ENCODE data around the gene ABHD14A. TPM values are rescaled to one million over a fixed set of nuclear protein-coding genes. Genes with fewer than 3 reads are reported as not detected.

Gene ABHD14A
- total and polyA plus RNA-seq, 2 of the 4 experiments (the other 2 are of a cell fraction) = 3.4 to 10.0 TPM

DNA sequence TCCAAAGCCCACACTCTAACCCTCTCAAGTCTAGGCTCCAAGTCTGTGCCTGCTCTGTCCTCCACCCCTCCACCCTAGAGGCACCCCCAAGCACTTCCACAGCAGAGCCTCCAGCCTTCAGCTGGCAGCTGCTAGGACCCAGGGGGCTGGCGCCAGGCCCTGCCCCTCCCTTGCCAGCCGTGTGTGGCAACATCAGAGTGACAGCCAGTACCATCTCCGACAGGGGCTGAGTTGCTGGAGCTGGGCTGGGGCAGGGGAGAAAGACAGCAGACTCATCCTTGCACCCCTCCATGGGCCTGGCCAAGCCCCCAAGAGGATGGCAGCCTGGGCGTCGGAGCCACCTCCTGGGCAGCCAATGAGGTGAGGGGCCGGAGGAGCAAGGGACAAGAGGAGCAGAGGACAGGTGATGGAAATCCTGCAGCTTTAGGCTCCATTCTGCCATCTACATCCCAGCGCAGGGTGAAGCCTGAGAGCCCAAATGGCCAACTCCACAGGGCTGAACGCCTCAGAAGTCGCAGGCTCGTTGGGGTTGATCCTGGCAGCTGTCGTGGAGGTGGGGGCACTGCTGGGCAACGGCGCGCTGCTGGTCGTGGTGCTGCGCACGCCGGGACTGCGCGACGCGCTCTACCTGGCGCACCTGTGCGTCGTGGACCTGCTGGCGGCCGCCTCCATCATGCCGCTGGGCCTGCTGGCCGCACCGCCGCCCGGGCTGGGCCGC lies 19.5 kb upstream of the ABHD14A start, which contains the start of gene GPR62:
GPR62 (plus strand) TSS at position 207 of the 718 bp plus-strand sequence; CDS start at position 479, 272 bp downstream.
- Histone ChIP-seq H3K9ac (ENCODE audit: low read depth, low read length) (no peak within 1 kb of the TSS), H3K4ac (ENCODE audit: low read depth, low read length) (no peak within 1 kb of the TSS), H3K27ac (ENCODE audit: insufficient read depth, low read length) (no peak within 1 kb of the TSS), H3K23ac (ENCODE audit: low read depth, low read length) (no peak within 1 kb of the TSS), H3K9me1 (ENCODE audit: insufficient read depth, low read length) (peaks cover 6% of the 10 kb centered on the region; the same call in 1 of the 2 replicates), H3K27me3 (ENCODE audit: control insufficient read depth, insufficient read depth, low read length) (no peaks in the 10 kb centered on the region), H4K20me1 (ENCODE audit: insufficient read depth, low read length) (peaks cover 3% of the 10 kb centered on the region; the same call in 1 of the 2 replicates), H4K91ac (ENCODE audit: insufficient read depth, low read depth, low read length) (no peak within 1 kb of the TSS; the same call in 1 of the 2 replicates), H4K5ac (ENCODE audit: low read depth, low read length) (no peak within 1 kb of the TSS), H3K4me3 (ENCODE audit: insufficient read depth, low read depth, low read length) (no peak within 1 kb of the TSS), H2BK5ac (ENCODE audit: low read depth, low read length, poor library complexity, severe bottlenecking) (no peak within 1 kb of the TSS), H4K8ac (ENCODE audit: low read depth in 2 of 2, low read length in 2 of 2) (0 out of 4 replicates have a peak within 1 kb of the TSS, but pooled peaks of 1 of the 2 experiments have one; percentile 41), H2BK120ac (ENCODE audit: low read depth, low read length) (no peak within 1 kb of the TSS), H3K36me3 (ENCODE audit: control insufficient read depth, insufficient read depth, low read length) (peaks cover 26% of the 10 kb centered on the region), H3K18ac (ENCODE audit: low read depth, low read length) (no peak within 1 kb of the TSS), H3K4me2 (ENCODE audit: low read depth, low read length) (no peak within 1 kb of the TSS), H3K9me3 (ENCODE audit: control insufficient read depth, insufficient read depth, low read length) (no peaks in the 10 kb centered on the region), H3K56ac (ENCODE audit: extremely low read depth, insufficient read depth, low read length) (no peak within 1 kb of the TSS), H2AK9ac (replicated peaks; ENCODE audit: low read depth, low read length, poor library complexity) (no peak within 1 kb of the TSS), H3K79me1 (ENCODE audit: low read depth in 1 of 2, low read length in 2 of 2) (peaks cover 0 to 4% of the 10 kb centered on the region in 2 experiments; a peak in 1 of 4 replicates), H2BK15ac (ENCODE audit: low read depth, low read length) (no peak within 1 kb of the TSS), H2BK20ac (ENCODE audit: low read depth, low read length) (no peak within 1 kb of the TSS), H2AK5ac (ENCODE audit: low read depth, low read length) (no peak within 1 kb of the TSS), H3K4me1 (ENCODE audit: control insufficient read depth, insufficient read depth, low read length) (peaks cover 9% of the 10 kb centered on the region), H2AFZ (replicated peaks; ENCODE audit: low read length, poor library complexity) (peak within 1 kb of the TSS; percentile 69), H3K14ac (replicated peaks; ENCODE audit: low read depth, low read length) (no peak within 1 kb of the TSS)
- CTCF ChIA-PET = no interaction called here
- no TSS peak for BruUV-seq (replicated peaks)
- ATAC-seq (ENCODE audit: low read depth) (no peak), DNase-seq (no peak)
- intact Hi-C loops (cut with micrococcal nuclease) = no loop called here
- dilution Hi-C loops (cut with HindIII; ENCODE audit: low sequenced_read_pairs, unreplicated experiment) = no loop called here
- 38% methylated on average over 16 of the region's 33 CpGs; no CpG with 5 or more reads in 1 of the 2 experiments for WGBS, 2 experiments (ENCODE audit: extremely low coverage in 2 of 2, insufficient read length in 1 of 2)
- in situ Hi-C loops (cut with MboI; ENCODE audit: low sequenced_read_pairs) = loop anchor here (25.0 kb wide), 1 partner anchor 1618 kb away; the partner anchor contains the start of genes RASSF1, TUSC2 and ZMYND10
- POLR2A ChIA-PET (ENCODE audit: unreplicated experiment) = no interaction called here
- TF ChIP-seq RFX5 (IDR thresholded peaks at IDR 0.05; ENCODE audit: low read depth, low read length) (no peak), POLR2A (IDR thresholded peaks at IDR 0.05; ENCODE audit: low read depth, low read length) (no peak), MXI1 (IDR thresholded peaks at IDR 0.05; ENCODE audit: borderline replicate concordance, low read depth, low read length) (no peak), SMC3 (IDR thresholded peaks at IDR 0.05; ENCODE audit: low read depth, low read length) (no peak), RCOR1 (IDR thresholded peaks at IDR 0.05; ENCODE audit: insufficient replicate concordance, low read length) (no peak), CEBPB (IDR thresholded peaks at IDR 0.05; ENCODE audit: low read depth, low read length) (no peak), MAFK (IDR thresholded peaks at IDR 0.05; ENCODE audit: low read depth, low read length) (no peak), FOS (IDR thresholded peaks at IDR 0.05; ENCODE audit: low read depth, low read length) (no peak), RAD21 (IDR thresholded peaks at IDR 0.05; ENCODE audit: low read length) (no peak), CHD1 (IDR thresholded peaks at IDR 0.05; ENCODE audit: low read depth, low read length) (no peak), BHLHE40 (IDR thresholded peaks at IDR 0.05; ENCODE audit: low read depth, low read length) (no peak), NFE2L2 (IDR thresholded peaks at IDR 0.05; ENCODE audit: low read depth, low read length) (no peak)
- TF ChIP-seq, protein P1, sequence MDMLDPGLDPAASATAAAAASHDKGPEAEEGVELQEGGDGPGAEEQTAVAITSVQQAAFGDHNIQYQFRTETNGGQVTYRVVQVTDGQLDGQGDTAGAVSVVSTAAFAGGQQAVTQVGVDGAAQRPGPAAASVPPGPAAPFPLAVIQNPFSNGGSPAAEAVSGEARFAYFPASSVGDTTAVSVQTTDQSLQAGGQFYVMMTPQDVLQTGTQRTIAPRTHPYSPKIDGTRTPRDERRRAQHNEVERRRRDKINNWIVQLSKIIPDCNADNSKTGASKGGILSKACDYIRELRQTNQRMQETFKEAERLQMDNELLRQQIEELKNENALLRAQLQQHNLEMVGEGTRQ (IDR thresholded peaks at IDR 0.05; ENCODE audit: low read depth, low read length) = no peak
- TF ChIP-seq, protein P2, sequence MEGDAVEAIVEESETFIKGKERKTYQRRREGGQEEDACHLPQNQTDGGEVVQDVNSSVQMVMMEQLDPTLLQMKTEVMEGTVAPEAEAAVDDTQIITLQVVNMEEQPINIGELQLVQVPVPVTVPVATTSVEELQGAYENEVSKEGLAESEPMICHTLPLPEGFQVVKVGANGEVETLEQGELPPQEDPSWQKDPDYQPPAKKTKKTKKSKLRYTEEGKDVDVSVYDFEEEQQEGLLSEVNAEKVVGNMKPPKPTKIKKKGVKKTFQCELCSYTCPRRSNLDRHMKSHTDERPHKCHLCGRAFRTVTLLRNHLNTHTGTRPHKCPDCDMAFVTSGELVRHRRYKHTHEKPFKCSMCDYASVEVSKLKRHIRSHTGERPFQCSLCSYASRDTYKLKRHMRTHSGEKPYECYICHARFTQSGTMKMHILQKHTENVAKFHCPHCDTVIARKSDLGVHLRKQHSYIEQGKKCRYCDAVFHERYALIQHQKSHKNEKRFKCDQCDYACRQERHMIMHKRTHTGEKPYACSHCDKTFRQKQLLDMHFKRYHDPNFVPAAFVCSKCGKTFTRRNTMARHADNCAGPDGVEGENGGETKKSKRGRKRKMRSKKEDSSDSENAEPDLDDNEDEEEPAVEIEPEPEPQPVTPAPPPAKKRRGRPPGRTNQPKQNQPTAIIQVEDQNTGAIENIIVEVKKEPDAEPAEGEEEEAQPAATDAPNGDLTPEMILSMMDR (conservative IDR thresholded peaks at IDR 0.05; ENCODE audit: low read depth, low read length) = no peak
- TF ChIP-seq, protein P3, sequence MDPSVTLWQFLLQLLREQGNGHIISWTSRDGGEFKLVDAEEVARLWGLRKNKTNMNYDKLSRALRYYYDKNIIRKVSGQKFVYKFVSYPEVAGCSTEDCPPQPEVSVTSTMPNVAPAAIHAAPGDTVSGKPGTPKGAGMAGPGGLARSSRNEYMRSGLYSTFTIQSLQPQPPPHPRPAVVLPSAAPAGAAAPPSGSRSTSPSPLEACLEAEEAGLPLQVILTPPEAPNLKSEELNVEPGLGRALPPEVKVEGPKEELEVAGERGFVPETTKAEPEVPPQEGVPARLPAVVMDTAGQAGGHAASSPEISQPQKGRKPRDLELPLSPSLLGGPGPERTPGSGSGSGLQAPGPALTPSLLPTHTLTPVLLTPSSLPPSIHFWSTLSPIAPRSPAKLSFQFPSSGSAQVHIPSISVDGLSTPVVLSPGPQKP (IDR thresholded peaks at IDR 0.05; ENCODE audit: borderline replicate concordance, low read depth, low read length) = no peak
